Trophoblast cell (in vitro differentiated cells and primary cell): Measurements from ENCODE around the gene HPRT1.
A peak's percentile ranks its signal among the peaks of the same experiment; 100 is the strongest.

Source experiments
- DNase-seq, 2 donors: peaks; one replicate each; pipeline ENCODE4 v3.0.0-alpha.2; 2016
- H2AFZ ChIP-seq: 2 replicates; pipeline ENCODE4 v1.6.1; 2013; ENCODE audit warnings: low read length, moderate library complexity, mild to moderate bottlenecking; ENCODE audit not compliant: insufficient read depth, poor library complexity
- H2AK5ac ChIP-seq: 2 replicates; pipeline ENCODE4 v1.6.1; 2013; ENCODE audit warnings: mild to moderate bottlenecking, low read length
- H2BK120ac ChIP-seq: 2 replicates; pipeline ENCODE4 v1.6.1; 2013; ENCODE audit warnings: low read length, mild to moderate bottlenecking, moderate library complexity; ENCODE audit not compliant: insufficient read depth, poor library complexity
- H2BK12ac ChIP-seq: 2 replicates; pipeline ENCODE4 v1.6.1; 2013; ENCODE audit warnings: mild to moderate bottlenecking, low read length, moderate library complexity
- H2BK5ac ChIP-seq: 2 replicates; pipeline ENCODE4 v1.6.1; 2013; ENCODE audit warnings: low read length, low read depth, moderate library complexity, mild to moderate bottlenecking; ENCODE audit not compliant: poor library complexity
- H3K14ac ChIP-seq: 2 replicates; pipeline ENCODE4 v1.6.1; 2013; ENCODE audit warnings: mild to moderate bottlenecking, low read length
- H3K18ac ChIP-seq: 2 replicates; pipeline ENCODE4 v1.6.1; 2013; ENCODE audit warnings: mild to moderate bottlenecking, low read length
- H3K23ac ChIP-seq: 2 replicates; pipeline ENCODE4 v1.6.1; 2013; ENCODE audit warnings: low read length
- H3K27ac ChIP-seq: 2 replicates; pipeline ENCODE4 v1.5.1; 2013; ENCODE audit warnings: low read depth, mild to moderate bottlenecking, inconsistent platforms, low read length, moderate library complexity
- H3K27me3 ChIP-seq: 2 replicates; pipeline ENCODE4 v1.6.1; 2013; ENCODE audit warnings: inconsistent platforms, mild to moderate bottlenecking, low read length, moderate library complexity; ENCODE audit not compliant: insufficient read depth
- H3K36me3 ChIP-seq, 2 experiments: 1 replicate in 1 of 2; 2 replicates in 1 of 2; pipeline ENCODE4 v1.6.1; 2013; ENCODE audit warnings: low read length in 2 of 2, mild to moderate bottlenecking in 2 of 2, moderate library complexity in 1 of 2; ENCODE audit not compliant: insufficient read depth in 2 of 2, control insufficient read depth in 1 of 2
- H3K4ac ChIP-seq: 2 replicates; pipeline ENCODE4 v1.6.1; 2013; ENCODE audit warnings: low read depth, mild to moderate bottlenecking, low read length, moderate library complexity
- H3K4me1 ChIP-seq, 2 experiments: 1 replicate in 1 of 2; 2 replicates in 1 of 2; pipeline ENCODE4 v1.6.1; 2013; ENCODE audit warnings: low read length in 2 of 2, mild to moderate bottlenecking in 2 of 2, moderate library complexity in 1 of 2; ENCODE audit not compliant: insufficient read depth in 2 of 2, control insufficient read depth in 1 of 2
- H3K4me2 ChIP-seq: 2 replicates; pipeline ENCODE4 v1.6.1; 2013; ENCODE audit warnings: inconsistent platforms, mild to moderate bottlenecking, low read length, moderate library complexity
- H3K4me3 ChIP-seq: 2 replicates; pipeline ENCODE4 v1.5.1; 2013; ENCODE audit warnings: mild to moderate bottlenecking, low read depth, low read length, inconsistent platforms
- H3K79me1 ChIP-seq: one replicate; pipeline ENCODE4 v1.6.1; 2013; ENCODE audit warnings: low read length
- H3K79me2 ChIP-seq: 2 replicates; pipeline ENCODE4 v1.6.1; 2013; ENCODE audit warnings: low read length, mild to moderate bottlenecking; ENCODE audit not compliant: control insufficient read depth, insufficient read depth, poor library complexity
- H3K9ac ChIP-seq: 2 replicates; pipeline ENCODE4 v1.6.1; 2013; ENCODE audit warnings: mild to moderate bottlenecking, low read length
- H3K9me3 ChIP-seq: 2 replicates; pipeline ENCODE4 v1.6.1; 2013; ENCODE audit warnings: low read depth, mild to moderate bottlenecking, control low read depth, inconsistent platforms, low read length; ENCODE audit not compliant: insufficient read depth
- H4K12ac ChIP-seq: 2 replicates; pipeline ENCODE4 v1.6.1; 2013; ENCODE audit warnings: low read depth, mild to moderate bottlenecking, low read length, moderate library complexity
- H4K8ac ChIP-seq: 2 replicates; pipeline ENCODE4 v1.6.1; 2013; ENCODE audit warnings: low read depth, mild to moderate bottlenecking, low read length, moderate library complexity
- H4K91ac ChIP-seq: one replicate; pipeline ENCODE4 v1.6.1; 2013; ENCODE audit warnings: low read depth, mild to moderate bottlenecking, low read length, moderate library complexity
- WGBS: extraction: QIAGEN DNeasy Blood & Tissue Kit; methylation state at CpG from one replicate; pipeline ENCODE4 v1.1.7; 2013; ENCODE audit warnings: missing lambda C conversion rate; ENCODE audit not compliant: insufficient read length, insufficient coverage; ENCODE audit errors: extremely low coverage; 5-methylcytosine and 5-hydroxymethylcytosine counted together

Gene HPRT1

DNA sequence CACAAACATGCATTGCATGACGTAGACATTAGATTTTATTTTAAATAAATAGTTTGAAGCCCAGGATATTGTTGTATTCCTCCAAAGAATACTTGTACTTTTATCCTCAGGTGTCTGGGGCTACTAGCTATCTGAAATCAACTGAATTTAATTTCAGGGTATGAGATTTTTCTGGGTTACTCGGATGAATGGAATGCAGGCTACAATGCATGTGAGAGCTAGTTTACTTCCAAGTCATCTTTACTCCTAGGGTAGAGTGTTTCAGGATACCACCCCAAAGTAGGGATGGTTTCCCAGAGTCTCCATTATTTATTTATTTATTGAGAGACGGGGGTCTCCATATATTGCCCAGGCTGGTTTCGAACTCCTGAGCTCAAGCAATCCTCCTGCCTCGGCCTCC lies 66.4 kb downstream of the HPRT1 start:
- no peaks in the 10 kb centered on the region for H3K36me3 ChIP-seq
- no peak overlapping the region for H2BK5ac ChIP-seq
- H2BK120ac ChIP-seq, result no peak overlapping the region
- no peak overlapping the region for H2AFZ ChIP-seq
- H2AK5ac ChIP-seq, result no peak overlapping the region
- no peak overlapping the region for H4K8ac ChIP-seq
- no peak overlapping the region for H3K9ac ChIP-seq
- WGBS, result no CpG with 5 or more reads among the region's 5 CpGs
- DNase-seq, result no peak
- peaks cover 0 to 5% of the 10 kb centered on the region in 2 experiments for H3K4me1 ChIP-seq
- H3K18ac ChIP-seq, result no peak overlapping the region
- H4K12ac ChIP-seq, result no peak overlapping the region
- no peaks in the 10 kb centered on the region for H3K79me2 ChIP-seq
- H3K27me3 ChIP-seq, result no peaks in the 10 kb centered on the region
- H4K91ac ChIP-seq, result no peak overlapping the region
- no peak overlapping the region for H3K23ac ChIP-seq
- no peak overlapping the region for H3K27ac ChIP-seq
- no peaks in the 10 kb centered on the region for H3K9me3 ChIP-seq
- no peaks in the 10 kb centered on the region for H3K79me1 ChIP-seq
- H2BK12ac ChIP-seq, result no peak overlapping the region
- H3K4me2 ChIP-seq, result no peak overlapping the region
- H3K4me3 ChIP-seq, result no peak overlapping the region
- H3K4ac ChIP-seq, result no peak overlapping the region
- no peak overlapping the region for H3K14ac ChIP-seq

DNA sequence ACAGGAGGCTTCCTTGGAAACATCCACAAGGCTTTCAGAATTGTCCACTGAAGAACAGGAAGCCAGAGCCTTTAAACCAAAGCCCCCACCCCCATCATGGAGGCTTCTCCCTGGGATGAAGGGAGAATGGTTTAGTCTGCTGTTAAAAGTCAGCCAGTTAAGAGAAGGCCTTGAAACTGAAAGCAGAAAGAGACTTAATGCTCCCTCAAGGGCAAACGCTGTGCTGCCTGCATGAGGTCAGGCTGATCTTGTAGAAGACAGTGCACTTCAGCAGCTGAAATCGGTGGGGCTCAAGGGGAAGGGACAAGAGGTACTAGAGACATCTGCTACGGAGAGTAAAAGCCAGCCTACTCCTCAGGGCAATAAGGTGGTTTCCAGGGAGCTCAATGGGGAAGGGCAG lies 69.0 kb downstream of the HPRT1 start:
- Histone ChIP-seq H2AFZ (no peak overlapping the region), H3K27ac (no peak overlapping the region), H4K12ac (no peak overlapping the region), H3K4me3 (no peak overlapping the region), H3K9me3 (no peaks in the 10 kb centered on the region), H3K14ac (no peak overlapping the region), H3K79me2 (no peaks in the 10 kb centered on the region), H3K4me1 (peaks cover 5 to 6% of the 10 kb centered on the region in 2 experiments), H3K27me3 (no peaks in the 10 kb centered on the region), H3K36me3 (no peaks in the 10 kb centered on the region), H4K8ac (peak overlapping the region; percentile 47), H2AK5ac (no peak overlapping the region), H3K9ac (no peak overlapping the region), H3K79me1 (no peaks in the 10 kb centered on the region), H2BK5ac (no peak overlapping the region), H3K4ac (no peak overlapping the region), H3K23ac (no peak overlapping the region), H3K18ac (no peak overlapping the region), H2BK12ac (no peak overlapping the region), H3K4me2 (no peak overlapping the region), H4K91ac (no peak overlapping the region), H2BK120ac (no peak overlapping the region)
- DNase-seq, result no peak
- WGBS, result no CpG with 5 or more reads among the region's 3 CpGs

GRCh38 chrX:134529481-134529880 lies 69.5 kb downstream of the HPRT1 start:
- Histone ChIP-seq H3K18ac (no peak overlapping the region), H3K14ac (no peak overlapping the region), H2BK120ac (no peak overlapping the region), H3K36me3 (no peaks in the 10 kb centered on the region), H3K9ac (no peak overlapping the region), H3K9me3 (no peaks in the 10 kb centered on the region), H3K4ac (no peak overlapping the region), H3K79me1 (no peaks in the 10 kb centered on the region), H2AK5ac (peak overlapping the region; percentile 29), H2AFZ (no peak overlapping the region), H2BK5ac (no peak overlapping the region), H3K27me3 (no peaks in the 10 kb centered on the region), H3K4me1 (peaks cover 5 to 6% of the 10 kb centered on the region in 2 experiments), H4K8ac (no peak overlapping the region), H3K23ac (no peak overlapping the region), H4K12ac (no peak overlapping the region), H3K4me2 (no peak overlapping the region), H2BK12ac (no peak overlapping the region), H4K91ac (no peak overlapping the region), H3K79me2 (no peaks in the 10 kb centered on the region), H3K27ac (no peak overlapping the region), H3K4me3 (no peak overlapping the region)
- DNase-seq, result no peak
- no CpG with 5 or more reads among the region's 6 CpGs for WGBS

DNA sequence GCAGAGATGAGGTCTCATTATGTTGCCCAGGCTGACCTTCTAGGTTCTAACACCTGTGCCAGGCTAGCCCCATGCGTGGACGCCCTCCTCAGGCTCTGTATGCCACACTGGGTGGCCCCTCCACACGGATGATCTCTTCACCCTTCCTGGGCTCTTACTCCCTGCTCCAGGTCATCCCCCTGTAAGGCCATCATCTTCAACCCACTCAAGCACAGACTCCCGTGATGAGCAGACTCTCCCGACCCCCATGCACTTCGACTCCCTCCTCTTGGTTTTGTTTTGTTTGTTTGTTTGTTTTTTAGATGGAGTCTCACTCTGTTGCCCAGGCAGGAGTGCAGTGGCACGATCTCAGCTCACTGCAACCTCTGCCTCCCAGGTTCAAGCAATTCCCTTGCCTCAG lies 70.9 kb downstream of the HPRT1 start:
- WGBS, result no CpG with 5 or more reads among the region's 7 CpGs

More for the DNA sequence above, 70.9 kb downstream of the HPRT1 start:
- Histone ChIP-seq H3K4me3 (no peak overlapping the region), H2AFZ (no peak overlapping the region), H4K91ac (no peak overlapping the region), H3K79me2 (no peaks in the 10 kb centered on the region), H3K27me3 (no peaks in the 10 kb centered on the region), H3K4ac (no peak overlapping the region), H3K23ac (no peak overlapping the region), H3K36me3 (no peaks in the 10 kb centered on the region), H4K12ac (no peak overlapping the region), H3K4me2 (no peak overlapping the region), H4K8ac (no peak overlapping the region), H3K79me1 (no peaks in the 10 kb centered on the region), H2BK12ac (no peak overlapping the region), H3K14ac (no peak overlapping the region), H2BK5ac (no peak overlapping the region), H3K9ac (no peak overlapping the region), H3K18ac (no peak overlapping the region), H3K27ac (no peak overlapping the region), H2BK120ac (no peak overlapping the region), H3K4me1 (peaks cover 5 to 6% of the 10 kb centered on the region in 2 experiments), H2AK5ac (no peak overlapping the region), H3K9me3 (no peaks in the 10 kb centered on the region)
- no peak for DNase-seq
